Measurements from ENCODE around the gene NOP14.

Gene NOP14

GRCh38 chr4:2907706-2908293 is 55.4 kb downstream of the NOP14 start:
- Mint-ChIP-seq H3K9me3 (no peaks in the 10 kb centered on the region), H3K27ac (no peak overlapping the region), H3K4me1 (no peaks in the 10 kb centered on the region), H3K27me3 (ENCODE audit: low read depth) (no peaks in the 10 kb centered on the region), H3K36me3 (ENCODE audit: low read depth) (peaks cover 81% of the 10 kb centered on the region), H3K4me3 (no peak overlapping the region)
- TF ChIP-seq CTCF (IDR thresholded peaks at IDR 0.05; ENCODE audit: unreplicated experiment in 3 of 3), result no peak

- Mint-ChIP-seq H3K4me3 (no peak overlapping the region), H3K27ac (no peak overlapping the region), H3K9me3 (no peaks in the 10 kb centered on the region), H3K4me1 (no peaks in the 10 kb centered on the region), H3K36me3 (ENCODE audit: low read depth) (peaks cover 80% of the 10 kb centered on the region), H3K27me3 (ENCODE audit: low read depth) (no peaks in the 10 kb centered on the region)
- no peak for TF ChIP-seq CTCF (IDR thresholded peaks at IDR 0.05; ENCODE audit: unreplicated experiment in 3 of 3)
These were observed 56.0 kb downstream of the NOP14 start for GRCh38 chr4:2907226-2907625.

- no peaks in the 10 kb centered on the region for H3K4me1 Mint-ChIP-seq
These were observed 57.0 kb downstream of the NOP14 start for GRCh38 chr4:2906218-2906617.

GRCh38 chr4:2905544-2905943 is 57.7 kb downstream of the NOP14 start:
- Mint-ChIP-seq H3K27me3 (ENCODE audit: low read depth) (no peaks in the 10 kb centered on the region), H3K4me3 (no peak overlapping the region), H3K4me1 (no peaks in the 10 kb centered on the region), H3K27ac (no peak overlapping the region), H3K9me3 (no peaks in the 10 kb centered on the region), H3K36me3 (ENCODE audit: low read depth) (peaks cover 83% of the 10 kb centered on the region)
- no peak for TF ChIP-seq CTCF (IDR thresholded peaks at IDR 0.05; ENCODE audit: unreplicated experiment in 3 of 3)

More at GRCh38 chr4:2906218-2906617, 57.0 kb downstream of the NOP14 start:
- Mint-ChIP-seq H3K36me3 (ENCODE audit: low read depth) (peaks cover 82% of the 10 kb centered on the region), H3K4me3 (no peak overlapping the region), H3K9me3 (no peaks in the 10 kb centered on the region), H3K27ac (no peak overlapping the region), H3K27me3 (ENCODE audit: low read depth) (no peaks in the 10 kb centered on the region)
- TF ChIP-seq CTCF (IDR thresholded peaks at IDR 0.05; ENCODE audit: unreplicated experiment in 3 of 3), result no peak

GRCh38 chr4:2902126-2902525 is 61.1 kb downstream of the NOP14 start:
- TF ChIP-seq CTCF (IDR thresholded peaks at IDR 0.05; ENCODE audit: unreplicated experiment in 3 of 3), result no peak
- Mint-ChIP-seq H3K27me3 (ENCODE audit: low read depth) (no peaks in the 10 kb centered on the region), H3K36me3 (ENCODE audit: low read depth) (peaks cover 80% of the 10 kb centered on the region), H3K9me3 (no peaks in the 10 kb centered on the region), H3K27ac (no peak overlapping the region), H3K4me1 (no peaks in the 10 kb centered on the region), H3K4me3 (no peak overlapping the region)

- Mint-ChIP-seq H3K4me1 (no peaks in the 10 kb centered on the region), H3K4me3 (no peak overlapping the region), H3K9me3 (no peaks in the 10 kb centered on the region), H3K27ac (no peak overlapping the region), H3K36me3 (ENCODE audit: low read depth) (peaks cover 83% of the 10 kb centered on the region), H3K27me3 (ENCODE audit: low read depth) (no peaks in the 10 kb centered on the region)
- TF ChIP-seq CTCF (IDR thresholded peaks at IDR 0.05; ENCODE audit: unreplicated experiment in 3 of 3), result no peak
These were observed 62.0 kb downstream of the NOP14 start for GRCh38 chr4:2901186-2901585.

All from nephron (organoid).